Eye (tissue), 1 donor: ENCODE measurements around the gene LIN28B.
A peak's percentile ranks its signal among the peaks of the same experiment; 100 is the strongest.
"Not testable (repeated sequence)": the region's sequence is repeated elsewhere in the genome, so short reads cannot be mapped to it uniquely, and the experiment has no call there.

ENCODE experiments used
- DNase-seq: peaks from one replicate; pipeline ENCODE4 v3.0.0-alpha.2; 2015

Gene LIN28B

DNA sequence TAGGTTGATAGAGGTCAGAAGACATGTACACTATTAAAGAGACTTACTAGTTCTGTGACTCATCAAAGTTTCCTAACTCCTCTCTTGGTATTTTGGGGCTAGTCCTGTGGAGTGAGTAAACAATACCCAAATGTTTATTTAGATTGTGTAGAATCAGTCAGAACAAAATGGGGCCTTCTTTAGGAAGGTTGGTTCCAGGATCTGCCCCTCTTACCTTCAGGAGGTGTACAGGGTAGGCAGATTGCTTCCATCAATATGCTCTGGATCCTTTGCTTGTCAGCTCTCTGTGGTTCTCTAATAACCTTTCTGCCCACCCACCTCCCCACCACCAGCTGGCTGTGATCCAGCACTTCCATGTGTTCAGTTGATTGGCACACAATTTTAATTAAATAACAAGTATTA, 115.9 kb downstream of the LIN28B start:
- DNase-seq: no peak

GRCh38 chr6:105075210-105075609, 118.3 kb downstream of the LIN28B start:
- no peak for DNase-seq

DNA sequence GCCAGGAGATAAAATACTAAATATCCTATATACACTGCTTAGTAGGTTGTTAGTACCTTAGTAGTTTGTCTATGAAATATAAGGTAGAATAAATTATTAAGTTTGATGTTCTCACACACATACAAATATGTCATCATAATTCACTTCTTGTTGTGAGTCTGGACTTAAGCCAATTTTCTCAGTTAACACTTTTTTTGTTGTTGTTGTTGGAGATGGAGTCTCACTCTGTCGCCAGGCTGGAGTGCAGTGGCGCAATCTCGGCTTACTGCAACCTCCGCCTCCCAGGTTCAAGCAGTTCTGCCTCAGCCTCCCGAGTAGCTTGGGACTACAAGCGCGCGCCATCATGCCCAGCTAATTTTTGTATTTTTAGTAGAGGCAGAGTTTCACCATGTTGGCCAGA, 119.5 kb downstream of the LIN28B start:
- not testable (repeated sequence) for DNase-seq

GRCh38 chr6:105077596-105078385, 120.9 kb downstream of the LIN28B start:
- peak; percentile 75 for DNase-seq

DNA sequence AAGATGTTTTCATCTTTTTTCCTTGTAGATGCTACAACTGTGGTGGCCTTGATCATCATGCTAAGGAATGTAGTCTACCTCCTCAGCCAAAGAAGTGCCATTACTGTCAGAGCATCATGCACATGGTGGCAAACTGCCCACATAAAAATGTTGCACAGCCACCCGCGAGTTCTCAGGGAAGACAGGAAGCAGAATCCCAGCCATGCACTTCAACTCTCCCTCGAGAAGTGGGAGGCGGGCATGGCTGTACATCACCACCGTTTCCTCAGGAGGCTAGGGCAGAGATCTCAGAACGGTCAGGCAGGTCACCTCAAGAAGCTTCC, 121.4 kb downstream of the LIN28B start:
- DNase-seq: no peak

GRCh38 chr6:105080279-105080678, 123.4 kb downstream of the LIN28B start:
- DNase-seq: no peak

GRCh38 chr6:105081662-105082061, 124.8 kb downstream of the LIN28B start:
- not testable (repeated sequence) for DNase-seq

DNA sequence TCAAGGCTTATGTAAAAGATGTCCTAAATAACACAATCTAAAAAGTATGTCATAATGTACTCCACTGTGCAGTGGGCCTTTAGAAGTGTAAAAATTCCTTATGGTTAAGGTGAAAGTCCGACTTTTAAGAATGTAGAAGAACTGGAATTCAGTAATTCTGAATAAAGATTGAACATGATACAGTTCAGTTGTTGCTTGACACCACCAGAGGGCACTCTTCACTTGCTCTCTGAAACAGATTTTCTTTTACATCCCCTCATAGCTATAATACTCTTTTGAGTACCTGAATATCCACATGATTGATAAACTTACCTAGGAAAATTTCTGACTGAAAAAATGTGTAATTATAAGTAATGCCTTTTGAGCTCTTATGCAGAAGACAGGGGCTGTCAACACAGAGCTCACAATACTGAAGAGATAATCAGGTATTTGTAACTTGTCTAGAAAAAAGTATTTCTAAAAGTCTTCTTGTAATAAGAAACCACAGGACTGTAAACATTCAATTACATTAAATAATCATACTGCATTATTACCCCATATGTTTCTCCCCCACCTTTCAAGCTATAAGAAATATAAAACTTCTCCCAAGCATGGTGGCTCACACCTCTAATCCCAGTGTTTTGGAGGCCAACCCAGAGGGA, 130.8 kb downstream of the LIN28B start:
- peak; percentile 82 for DNase-seq

DNA sequence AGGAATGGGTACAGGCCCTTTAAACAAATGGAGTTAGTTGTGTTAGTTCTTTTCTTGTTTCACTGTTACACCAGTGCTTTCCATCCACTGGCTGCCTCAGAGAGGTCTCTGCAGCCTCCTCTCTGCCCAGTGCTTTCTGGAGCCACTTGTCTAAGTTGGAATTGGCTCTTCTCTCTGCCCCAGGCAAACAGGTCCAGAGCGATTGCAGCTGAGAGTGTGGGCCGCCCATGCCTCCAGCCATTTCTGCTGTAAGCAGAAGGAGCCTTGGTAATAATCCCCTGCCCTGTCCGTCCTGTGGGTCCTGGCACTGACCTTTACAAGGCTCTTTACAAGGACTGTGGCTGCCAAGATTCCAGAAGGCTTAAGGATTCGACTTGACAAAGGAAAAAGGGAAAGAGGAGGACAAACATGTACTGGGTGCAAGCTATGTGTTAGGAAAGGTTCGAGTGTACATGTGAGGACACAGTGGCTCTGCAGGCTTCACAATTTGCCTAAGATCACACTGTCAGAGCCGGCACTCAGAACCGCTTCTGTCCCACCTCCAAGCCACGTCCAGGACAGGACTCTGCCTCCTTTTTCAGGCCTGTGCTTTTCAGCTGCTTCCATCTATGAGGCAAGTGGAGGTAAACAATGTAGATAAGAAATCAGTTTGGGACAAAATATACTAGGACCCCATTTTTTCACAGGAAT, 134.4 kb downstream of the LIN28B start:
- DNase-seq: no peak

- DNase-seq: no peak
Measured at GRCh38 chr6:105094133-105094640, 137.3 kb downstream of the LIN28B start.

GRCh38 chr6:105095139-105095538, 138.2 kb downstream of the LIN28B start:
- DNase-seq: no peak

- no peak for DNase-seq
Measured at GRCh38 chr6:105097288-105097687, 140.4 kb downstream of the LIN28B start.

GRCh38 chr6:105099371-105099770, 142.5 kb downstream of the LIN28B start:
- DNase-seq: no peak

- DNase-seq: no peak
Measured at GRCh38 chr6:105102186-105102585, 145.3 kb downstream of the LIN28B start.

DNA sequence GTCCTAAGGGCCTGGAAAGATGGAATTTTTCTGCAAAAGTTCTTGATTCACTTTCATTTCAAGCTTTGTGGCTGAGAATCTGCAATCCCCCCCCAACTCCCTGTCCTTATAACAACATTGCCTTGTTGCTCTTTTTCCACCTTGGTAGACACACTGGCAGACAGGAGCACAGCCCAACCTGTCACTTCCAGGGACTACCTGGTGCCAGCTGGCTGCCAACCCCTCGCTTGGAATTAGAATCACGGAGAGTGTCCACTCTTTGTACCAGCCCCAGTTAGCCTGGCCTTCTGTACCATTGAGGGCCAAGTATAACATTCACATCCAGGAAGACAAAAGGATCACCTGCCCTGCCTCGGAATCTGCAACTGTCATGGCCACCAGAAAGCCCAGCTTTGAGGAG, 148.2 kb downstream of the LIN28B start:
- DNase-seq: no peak

GRCh38 chr6:105106260-105106659, 149.4 kb downstream of the LIN28B start:
- no peak for DNase-seq

DNA sequence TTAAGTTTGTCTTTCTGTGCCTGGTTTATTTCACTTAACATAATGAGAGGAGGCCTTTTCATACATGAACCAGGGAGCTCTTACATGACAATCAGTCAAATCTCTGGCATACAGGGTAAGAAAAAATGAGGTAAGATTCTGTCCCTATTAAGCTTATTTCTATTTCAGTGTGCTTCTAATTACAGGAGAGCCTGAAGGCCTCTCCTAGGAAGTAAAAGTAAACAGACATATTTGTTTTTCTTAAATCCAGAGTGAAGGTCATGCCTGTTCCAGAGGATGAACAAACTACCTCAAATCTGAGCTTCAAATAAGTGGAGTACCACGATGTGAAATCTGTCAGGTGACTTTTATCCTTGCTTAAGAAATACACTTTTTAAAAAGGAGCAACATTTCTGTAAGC, 150.3 kb downstream of the LIN28B start:
- DNase-seq: no peak

GRCh38 chr6:105108631-105109262, 151.8 kb downstream of the LIN28B start:
- DNase-seq: no peak

GRCh38 chr6:105109955-105110895, 153.3 kb downstream of the LIN28B start:
- no peak for DNase-seq

GRCh38 chr6:105111105-105111504, 154.2 kb downstream of the LIN28B start:
- no peak for DNase-seq

GRCh38 chr6:105111871-105112270, 155.0 kb downstream of the LIN28B start:
- no peak for DNase-seq

DNA sequence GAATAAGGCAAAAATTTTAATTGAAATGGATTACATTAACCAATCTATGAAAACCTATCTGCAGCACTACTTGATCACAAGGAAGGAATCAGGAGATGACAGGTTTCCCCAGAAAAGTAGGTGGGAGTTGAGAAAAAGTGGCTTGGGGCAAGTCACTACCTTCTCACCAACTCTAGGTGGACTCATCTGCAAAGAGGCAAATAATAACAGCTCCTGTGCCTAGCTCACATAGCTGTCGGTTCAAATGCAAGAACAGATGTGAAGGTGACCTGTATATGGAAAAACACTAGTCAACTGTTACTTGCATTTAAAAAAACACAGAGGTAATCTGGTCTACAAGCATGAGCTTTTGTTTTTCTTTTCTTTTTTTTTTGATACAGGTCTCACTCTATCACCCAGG, 155.7 kb downstream of the LIN28B start:
- no peak for DNase-seq
